Endometrial microvascular endothelial cells (primary cell): ENCODE results near the gene AATK. TPM values are rescaled to one million over a fixed set of nuclear protein-coding genes. Genes with fewer than 3 reads are reported as not detected.
"Not testable (repeated sequence)": the region's sequence is repeated elsewhere in the genome, so short reads cannot be mapped to it uniquely, and the experiment has no call there.

Experiments
- in situ Hi-C: cut with HindIII; loops from 2 replicates; pipeline ENCODE4 v1.10.0; 2017; ENCODE audit warnings: low sequenced_read_pairs, low pct_unique_long_range_greater_than_20kb; ENCODE audit errors: inconsistent ontology term
- total RNA-seq: library from RNA; depleted of rRNA; stranded (reverse); fragments of >200 nt; gene quantifications from one replicate; pipeline ENCODE4 v1.2.3, GENCODE V29; 2015; ENCODE audit errors: inconsistent ontology term

AATK gene
- total RNA-seq, 1 donor from 2014 or later, result 3.3 TPM

GRCh38 chr17:81154016-81154415 lies 12.0 kb downstream of the AATK start:
- in situ Hi-C loops, result not testable (repeated sequence)

- in situ Hi-C loops, result no loop called here
These were observed 12.6 kb downstream of the AATK start for GRCh38 chr17:81153340-81153803.

- in situ Hi-C loops, result no loop called here
These were observed 13.7 kb downstream of the AATK start for GRCh38 chr17:81152288-81152828.

GRCh38 chr17:81151278-81151677 lies 14.7 kb downstream of the AATK start:
- in situ Hi-C loops, result no loop called here

GRCh38 chr17:81150377-81151077 lies 15.5 kb downstream of the AATK start:
- in situ Hi-C loops, result no loop called here

GRCh38 chr17:81148986-81149533 lies 17.0 kb downstream of the AATK start:
- in situ Hi-C loops, result no loop called here

- in situ Hi-C loops, result no loop called here
These were observed 17.4 kb downstream of the AATK start for GRCh38 chr17:81148571-81148970.

GRCh38 chr17:81147701-81148100 lies 18.3 kb downstream of the AATK start:
- in situ Hi-C loops, result no loop called here

GRCh38 chr17:81146208-81146607 lies 19.8 kb downstream of the AATK start:
- in situ Hi-C loops, result not testable (repeated sequence)

- in situ Hi-C loops, result no loop called here
These were observed 21.6 kb downstream of the AATK start for GRCh38 chr17:81144423-81144781.

- in situ Hi-C loops, result no loop called here
These were observed 22.2 kb downstream of the AATK start for GRCh38 chr17:81143717-81144422.

GRCh38 chr17:81143200-81143527 lies 22.9 kb downstream of the AATK start:
- in situ Hi-C loops, result no loop called here

- in situ Hi-C loops, result no loop called here
These were observed 23.5 kb downstream of the AATK start for GRCh38 chr17:81142301-81143199.

- in situ Hi-C loops, result no loop called here
These were observed 25.3 kb downstream of the AATK start for GRCh38 chr17:81140695-81141094.

GRCh38 chr17:81140018-81140417 lies 26.0 kb downstream of the AATK start:
- in situ Hi-C loops, result no loop called here

GRCh38 chr17:81139428-81139827 lies 26.6 kb downstream of the AATK start:
- in situ Hi-C loops, result no loop called here

- in situ Hi-C loops, result no loop called here
These were observed 27.5 kb downstream of the AATK start for GRCh38 chr17:81138500-81138899.

- in situ Hi-C loops, result no loop called here
These were observed 27.9 kb downstream of the AATK start for GRCh38 chr17:81138083-81138482.

- in situ Hi-C loops, result no loop called here
These were observed 28.8 kb downstream of the AATK start for GRCh38 chr17:81137248-81137647.
